Mucosa of rectum (tissue), 2 donors: ENCODE data around the gene TMPRSS3.

ENCODE experiments used
- H3K27ac ChIP-seq, 2 donors: one replicate each; pipeline ENCODE4 v1.7.0; 2013; ENCODE audit warnings: inconsistent platforms in 2 of 2, low read depth in 2 of 2, low read length in 2 of 2
- H3K27me3 ChIP-seq, 2 donors: one replicate each; pipeline ENCODE4 v1.7.0; 2013; ENCODE audit warnings: low read length in 2 of 2; ENCODE audit not compliant: control insufficient read depth in 2 of 2, insufficient read depth in 2 of 2
- H3K36me3 ChIP-seq, 2 donors: one replicate each; pipeline ENCODE4 v1.7.0; 2013; ENCODE audit warnings: low read length in 2 of 2; ENCODE audit not compliant: control insufficient read depth in 2 of 2, insufficient read depth in 2 of 2
- H3K4me1 ChIP-seq, 2 donors: one replicate each; pipeline ENCODE4 v1.7.0; 2013; ENCODE audit warnings: low read length in 2 of 2, mild to moderate bottlenecking in 1 of 2; ENCODE audit not compliant: control insufficient read depth in 2 of 2, insufficient read depth in 2 of 2
- H3K4me3 ChIP-seq, 2 donors: one replicate each; pipeline ENCODE4 v1.7.0; 2013; ENCODE audit warnings: low read length in 2 of 2
- H3K9ac ChIP-seq, 2 donors: one replicate each; pipeline ENCODE4 v1.7.0; 2013; ENCODE audit warnings: low read length in 2 of 2, low read depth in 1 of 2, mild to moderate bottlenecking in 1 of 2
- H3K9me3 ChIP-seq, 2 donors: one replicate each; pipeline ENCODE4 v1.7.0; 2013; ENCODE audit warnings: low read length in 2 of 2; ENCODE audit not compliant: control insufficient read depth in 2 of 2
- donor health status: healthy.
- donor health status: Normal muscosa, but diverticular disease.

The TMPRSS3 gene

GRCh38 chr21:42395905-42396651, at the start of gene TMPRSS3:
Gene TMPRSS3 (minus strand): TSS chr21:42396052. CDS start chr21:42395417, 635 bp downstream.
- Histone ChIP-seq H3K27me3 (no peaks in the 10 kb centered on the region), H3K4me1 (no peaks in the 10 kb centered on the region), H3K9ac (no peak within 1 kb of the TSS), H3K4me3 (no peak within 1 kb of the TSS), H3K9me3 (no peaks in the 10 kb centered on the region), H3K27ac (no peak within 1 kb of the TSS), H3K36me3 (no peaks in the 10 kb centered on the region)

GRCh38 chr21:42445311-42445710, 49.5 kb upstream of the TMPRSS3 start:
- no peak overlapping the region for H3K4me3 ChIP-seq
- no peaks in the 10 kb centered on the region for H3K9me3 ChIP-seq
- H3K27ac ChIP-seq: no peak overlapping the region
- peaks cover 2 to 3% of the 10 kb centered on the region in 2 donors for H3K4me1 ChIP-seq
- peaks cover 0 to 3% of the 10 kb centered on the region in 2 donors for H3K27me3 ChIP-seq
- no peaks in the 10 kb centered on the region for H3K36me3 ChIP-seq
- no peak overlapping the region for H3K9ac ChIP-seq

GRCh38 chr21:42444745-42445059, 48.9 kb upstream of the TMPRSS3 start:
- Histone ChIP-seq H3K9me3 (no peaks in the 10 kb centered on the region), H3K4me1 (peaks cover 0 to 1% of the 10 kb centered on the region in 2 donors), H3K27me3 (peaks cover 0 to 3% of the 10 kb centered on the region in 2 donors), H3K27ac (no peak overlapping the region), H3K36me3 (no peaks in the 10 kb centered on the region), H3K9ac (no peak overlapping the region), H3K4me3 (no peak overlapping the region)

GRCh38 chr21:42443876-42444744, 48.3 kb upstream of the TMPRSS3 start:
- no peaks in the 10 kb centered on the region for H3K4me1 ChIP-seq
- H3K4me3 ChIP-seq: no peak overlapping the region

GRCh38 chr21:42443181-42443785, 47.4 kb upstream of the TMPRSS3 start:
- peaks cover 0 to 3% of the 10 kb centered on the region in 2 donors for H3K27me3 ChIP-seq
- H3K36me3 ChIP-seq: no peaks in the 10 kb centered on the region
- H3K4me1 ChIP-seq: no peaks in the 10 kb centered on the region
- no peak overlapping the region for H3K9ac ChIP-seq
- no peak overlapping the region for H3K4me3 ChIP-seq
- H3K9me3 ChIP-seq: no peaks in the 10 kb centered on the region
- H3K27ac ChIP-seq: no peak overlapping the region

More at GRCh38 chr21:42443876-42444744, 48.3 kb upstream of the TMPRSS3 start:
- Histone ChIP-seq H3K36me3 (no peaks in the 10 kb centered on the region), H3K27me3 (peaks cover 0 to 3% of the 10 kb centered on the region in 2 donors), H3K27ac (no peak overlapping the region), H3K9ac (no peak overlapping the region), H3K9me3 (no peaks in the 10 kb centered on the region)

GRCh38 chr21:42441963-42442362, 46.1 kb upstream of the TMPRSS3 start:
- H3K27me3 ChIP-seq: peaks cover 0 to 3% of the 10 kb centered on the region in 2 donors
- no peaks in the 10 kb centered on the region for H3K36me3 ChIP-seq
- H3K27ac ChIP-seq: no peak overlapping the region
- H3K4me1 ChIP-seq: no peaks in the 10 kb centered on the region
- no peak overlapping the region for H3K9ac ChIP-seq
- no peaks in the 10 kb centered on the region for H3K9me3 ChIP-seq
- no peak overlapping the region for H3K4me3 ChIP-seq

GRCh38 chr21:42440187-42440792, 44.4 kb upstream of the TMPRSS3 start:
- H3K4me1 ChIP-seq: no peaks in the 10 kb centered on the region
- H3K9ac ChIP-seq: no peak overlapping the region
- H3K27ac ChIP-seq: no peak overlapping the region
- peaks cover 0 to 2% of the 10 kb centered on the region in 2 donors for H3K9me3 ChIP-seq
- no peak overlapping the region for H3K4me3 ChIP-seq
- H3K36me3 ChIP-seq: no peaks in the 10 kb centered on the region
- H3K27me3 ChIP-seq: no peaks in the 10 kb centered on the region

GRCh38 chr21:42439284-42440186, 43.7 kb upstream of the TMPRSS3 start:
- no peaks in the 10 kb centered on the region for H3K36me3 ChIP-seq
- H3K4me1 ChIP-seq: no peaks in the 10 kb centered on the region
- H3K9me3 ChIP-seq: peaks cover 0 to 2% of the 10 kb centered on the region in 2 donors
- H3K9ac ChIP-seq: no peak overlapping the region
- no peaks in the 10 kb centered on the region for H3K27me3 ChIP-seq
- H3K4me3 ChIP-seq: no peak overlapping the region
- no peak overlapping the region for H3K27ac ChIP-seq
